Calu3 (cell line): ENCODE data around the gene IL6ST. TPM values are rescaled to one million over a fixed set of nuclear protein-coding genes. Genes with fewer than 3 reads are reported as not detected.

Source experiments
- BruUV-seq: library from RNA; stranded (reverse); fragments of 400-500 nt; replicated peaks from 2 replicates; lab custom pipeline; 2021; lab: Mats Ljungman, UMichigan
- CTCF ChIA-PET: fragments of 300-600 bp; sonication (Branson Sonifier 250); formaldehyde crosslinking; loops from one replicate; lab custom pipeline; 2022; ENCODE audit warnings: antibody characterized with exemption; lab: Charles Lee
- DNase-seq: peaks from one replicate; pipeline ENCODE4 v3.0.0; 2022
- H3K27ac Mint-ChIP-seq: one replicate; pipeline ENCODE4 v1.8.0; 2022; ENCODE audit warnings: mixed read lengths; ENCODE audit not compliant: unreplicated experiment
- H3K27me3 Mint-ChIP-seq: one replicate; pipeline ENCODE4 v1.8.0; 2022; ENCODE audit warnings: mixed read lengths; ENCODE audit not compliant: unreplicated experiment
- H3K36me3 Mint-ChIP-seq: one replicate; pipeline ENCODE4 v1.8.0; 2022; ENCODE audit warnings: mild to moderate bottlenecking, moderate library complexity, mixed read lengths; ENCODE audit not compliant: insufficient read depth, unreplicated experiment
- H3K4me1 Mint-ChIP-seq: one replicate; pipeline ENCODE4 v1.8.0; 2022; ENCODE audit warnings: mild to moderate bottlenecking, low read depth, mixed read lengths; ENCODE audit not compliant: unreplicated experiment
- H3K4me3 Mint-ChIP-seq: one replicate; pipeline ENCODE4 v1.8.0; 2022; ENCODE audit warnings: mild to moderate bottlenecking, low read depth, moderate library complexity, mixed read lengths; ENCODE audit not compliant: unreplicated experiment
- H3K9me3 Mint-ChIP-seq: one replicate; pipeline ENCODE4 v1.8.0; 2022; ENCODE audit warnings: low read depth, mixed read lengths; ENCODE audit not compliant: unreplicated experiment
- intact Hi-C: fragments of 100-400 bp; cut with micrococcal nuclease; formaldehyde crosslinking; loops from one replicate; pipeline ENCODE4 v1.10.0; 2022; ENCODE audit not compliant: unreplicated experiment
- total RNA-seq: library from RNA; stranded (reverse); gene quantifications from 2 replicates; pipeline ENCODE4 v1.2.3, GENCODE V29; 2022
- TF ChIP-seq, protein P1 (sequence below): fragments of 200-600 bp; IDR thresholded peaks from one replicate; pipeline ENCODE4 v1.8.0; 2022; ENCODE audit warnings: antibody characterized with exemption; ENCODE audit not compliant: unreplicated experiment

IL6ST gene
- total RNA-seq, 1 experiment from 2014 or later = 100 TPM

DNA sequence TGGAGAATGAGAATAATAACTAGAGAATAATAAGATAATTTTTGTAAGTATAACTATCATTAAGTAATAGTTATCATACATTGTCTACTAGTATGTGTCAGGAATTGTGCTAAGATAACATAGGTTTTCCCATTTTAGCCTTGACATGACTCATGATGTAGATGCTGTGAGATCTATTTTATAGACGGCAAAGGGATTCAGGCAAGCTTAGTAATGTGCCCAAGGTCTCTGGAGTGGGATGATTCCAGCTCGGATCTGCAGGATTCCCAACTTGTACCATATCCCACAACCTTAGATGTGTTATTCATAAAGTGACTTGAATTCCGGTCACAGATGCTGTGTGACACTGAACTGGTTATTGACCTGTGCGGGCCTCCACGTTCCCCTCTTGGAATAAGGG lies 92.1 kb downstream of the IL6ST start:
- H3K27me3 Mint-ChIP-seq = no peaks in the 10 kb centered on the region
- TF ChIP-seq, protein P1, sequence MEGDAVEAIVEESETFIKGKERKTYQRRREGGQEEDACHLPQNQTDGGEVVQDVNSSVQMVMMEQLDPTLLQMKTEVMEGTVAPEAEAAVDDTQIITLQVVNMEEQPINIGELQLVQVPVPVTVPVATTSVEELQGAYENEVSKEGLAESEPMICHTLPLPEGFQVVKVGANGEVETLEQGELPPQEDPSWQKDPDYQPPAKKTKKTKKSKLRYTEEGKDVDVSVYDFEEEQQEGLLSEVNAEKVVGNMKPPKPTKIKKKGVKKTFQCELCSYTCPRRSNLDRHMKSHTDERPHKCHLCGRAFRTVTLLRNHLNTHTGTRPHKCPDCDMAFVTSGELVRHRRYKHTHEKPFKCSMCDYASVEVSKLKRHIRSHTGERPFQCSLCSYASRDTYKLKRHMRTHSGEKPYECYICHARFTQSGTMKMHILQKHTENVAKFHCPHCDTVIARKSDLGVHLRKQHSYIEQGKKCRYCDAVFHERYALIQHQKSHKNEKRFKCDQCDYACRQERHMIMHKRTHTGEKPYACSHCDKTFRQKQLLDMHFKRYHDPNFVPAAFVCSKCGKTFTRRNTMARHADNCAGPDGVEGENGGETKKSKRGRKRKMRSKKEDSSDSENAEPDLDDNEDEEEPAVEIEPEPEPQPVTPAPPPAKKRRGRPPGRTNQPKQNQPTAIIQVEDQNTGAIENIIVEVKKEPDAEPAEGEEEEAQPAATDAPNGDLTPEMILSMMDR = no peak
- intact Hi-C loops = no loop called here
- H3K4me1 Mint-ChIP-seq = peaks cover 17% of the 10 kb centered on the region
- H3K4me3 Mint-ChIP-seq = no peak overlapping the region
- no TSS peak for BruUV-seq
- H3K36me3 Mint-ChIP-seq = peaks cover 8% of the 10 kb centered on the region
- CTCF ChIA-PET = no interaction called here
- DNase-seq = no peak
- no peak overlapping the region for H3K27ac Mint-ChIP-seq
- H3K9me3 Mint-ChIP-seq = no peaks in the 10 kb centered on the region

DNA sequence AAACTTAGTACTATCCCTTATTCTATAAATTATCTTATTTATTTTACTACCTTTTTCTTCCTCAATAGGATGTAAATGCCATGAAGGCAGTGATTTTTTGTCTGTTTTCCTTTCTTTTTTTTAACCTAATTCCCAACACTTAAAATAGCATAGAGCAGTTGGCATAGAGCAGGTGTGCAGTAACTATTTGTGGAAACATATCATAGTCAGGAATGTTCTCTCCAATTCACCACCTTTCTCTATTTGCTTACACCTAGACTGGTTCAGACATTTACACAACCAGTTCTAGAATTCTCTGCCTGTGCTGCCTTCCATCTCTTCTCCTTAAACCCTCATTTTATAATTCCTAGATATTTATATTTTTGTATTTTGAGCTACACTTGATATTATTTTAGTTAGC lies 94.0 kb downstream of the IL6ST start:
- TF ChIP-seq, protein P1 = no peak
- no TSS peak for BruUV-seq
- peaks cover 8% of the 10 kb centered on the region for H3K36me3 Mint-ChIP-seq
- intact Hi-C loops = no loop called here
- peaks cover 17% of the 10 kb centered on the region for H3K4me1 Mint-ChIP-seq
- CTCF ChIA-PET = no interaction called here
- H3K27ac Mint-ChIP-seq = no peak overlapping the region
- no peak for DNase-seq
- H3K4me3 Mint-ChIP-seq = no peak overlapping the region
- H3K27me3 Mint-ChIP-seq = no peaks in the 10 kb centered on the region
- H3K9me3 Mint-ChIP-seq = no peaks in the 10 kb centered on the region

GRCh38 chr5:55900068-55900467 lies 94.7 kb downstream of the IL6ST start:
- intact Hi-C loops = no loop called here
- TF ChIP-seq, protein P1 = no peak
- H3K4me1 Mint-ChIP-seq = peaks cover 17% of the 10 kb centered on the region
- H3K27me3 Mint-ChIP-seq = no peaks in the 10 kb centered on the region
- H3K27ac Mint-ChIP-seq = no peak overlapping the region
- peaks cover 8% of the 10 kb centered on the region for H3K36me3 Mint-ChIP-seq
- no peak overlapping the region for H3K4me3 Mint-ChIP-seq
- BruUV-seq = no TSS peak
- no peak for DNase-seq
- CTCF ChIA-PET = no interaction called here
- H3K9me3 Mint-ChIP-seq = no peaks in the 10 kb centered on the region

- H3K36me3 Mint-ChIP-seq = peaks cover 8% of the 10 kb centered on the region
- no peak for DNase-seq
- intact Hi-C loops = no loop called here
- no peak overlapping the region for H3K4me3 Mint-ChIP-seq
- TF ChIP-seq, protein P1 = no peak
- no TSS peak for BruUV-seq
- H3K4me1 Mint-ChIP-seq = peaks cover 17% of the 10 kb centered on the region
- no peaks in the 10 kb centered on the region for H3K27me3 Mint-ChIP-seq
- no peaks in the 10 kb centered on the region for H3K9me3 Mint-ChIP-seq
- no peak overlapping the region for H3K27ac Mint-ChIP-seq
- CTCF ChIA-PET = interaction anchor here (1.3 kb wide), 1 partner anchor 14 kb away, joined by 3 read pairs; no protein-coding TSS in a partner anchor
These were observed 95.4 kb downstream of the IL6ST start for GRCh38 chr5:55899344-55899743.
